ENCODE results near the gene SMIM23.
A peak's percentile ranks its signal among the peaks of the same experiment; 100 is the strongest.

SMIM23 gene

GRCh38 chr5:171785517-171785916 is at the start of gene SMIM23:
TSS of gene SMIM23 (plus strand) at chr5:171785817. CDS start at chr5:171785872, 55 bp downstream.
- DNase-seq: no peak

- no peak for DNase-seq
Observed at GRCh38 chr5:171736976-171737891, 48.4 kb upstream of the SMIM23 start.

GRCh38 chr5:171738501-171738900 is 47.1 kb upstream of the SMIM23 start:
- DNase-seq: no peak

GRCh38 chr5:171739271-171739670 is 46.3 kb upstream of the SMIM23 start:
- no peak for DNase-seq

GRCh38 chr5:171743436-171744076 is 42.1 kb upstream of the SMIM23 start:
- DNase-seq: no peak

GRCh38 chr5:171744264-171744663 is 41.4 kb upstream of the SMIM23 start:
- no peak for DNase-seq

- no peak for DNase-seq
Observed at GRCh38 chr5:171744882-171745281, 40.7 kb upstream of the SMIM23 start.

- DNase-seq: no peak
Observed at GRCh38 chr5:171745602-171746001, 40.0 kb upstream of the SMIM23 start.

GRCh38 chr5:171747061-171747859 is 38.4 kb upstream of the SMIM23 start:
- DNase-seq: no peak

GRCh38 chr5:171748720-171749119 is 36.9 kb upstream of the SMIM23 start:
- no peak for DNase-seq

GRCh38 chr5:171749365-171749764 is 36.3 kb upstream of the SMIM23 start:
- no peak for DNase-seq

GRCh38 chr5:171750311-171750788 is 35.3 kb upstream of the SMIM23 start:
- peak in 1 of 2 experiments; percentile 29 for DNase-seq

- no peak for DNase-seq
Observed at GRCh38 chr5:171755354-171755821, 30.2 kb upstream of the SMIM23 start.

GRCh38 chr5:171757853-171758535 is 27.6 kb upstream of the SMIM23 start:
- DNase-seq: no peak

GRCh38 chr5:171759777-171760176 is 25.8 kb upstream of the SMIM23 start:
- no peak for DNase-seq

GRCh38 chr5:171762021-171762608 is 23.5 kb upstream of the SMIM23 start:
- DNase-seq: no peak

GRCh38 chr5:171762903-171763302 is 22.7 kb upstream of the SMIM23 start:
- no peak for DNase-seq

GRCh38 chr5:171764265-171764664 is 21.4 kb upstream of the SMIM23 start:
- DNase-seq: no peak

GRCh38 chr5:171766875-171767274 is 18.7 kb upstream of the SMIM23 start:
- no peak for DNase-seq

GRCh38 chr5:171770153-171770552 is 15.5 kb upstream of the SMIM23 start:
- no peak for DNase-seq

GRCh38 chr5:171771856-171772255 is 13.8 kb upstream of the SMIM23 start:
- no peak for DNase-seq

- no peak for DNase-seq
Observed at GRCh38 chr5:171773106-171773505, 12.5 kb upstream of the SMIM23 start.

Data from NCI-H526 (cell line).